ENCODE data around the gene MTM1.

Gene MTM1

GRCh38 chrX:150712619-150713018 is 144.2 kb downstream of the MTM1 start:
- no peak overlapping the region for H3K4me3 ChIP-seq (ENCODE audit: low read length)
- TF ChIP-seq ZNF274 (IDR thresholded peaks at IDR 0.05; ENCODE audit: low read depth, low read length), result no peak

- H3K4me3 ChIP-seq (ENCODE audit: low read length), result no peak overlapping the region
- no peak for TF ChIP-seq ZNF274 (IDR thresholded peaks at IDR 0.05; ENCODE audit: low read depth, low read length)
These were observed 146.8 kb downstream of the MTM1 start for GRCh38 chrX:150715184-150715583.

- no peak overlapping the region for H3K4me3 ChIP-seq (ENCODE audit: low read length)
- TF ChIP-seq ZNF274 (IDR thresholded peaks at IDR 0.05; ENCODE audit: low read depth, low read length), result no peak
These were observed 151.2 kb downstream of the MTM1 start for GRCh38 chrX:150719621-150720020.
